ENCODE measurements around the gene GCC2. TPM values are rescaled to one million over a fixed set of nuclear protein-coding genes. Genes with fewer than 3 reads are reported as not detected.

The GCC2 gene
- total and polyA plus RNA-seq, 2 of the 13 experiments (the other 11 are each of a cell fraction or from before 2014, with no cell fraction given) = 17.6 to 22.5 TPM

DNA sequence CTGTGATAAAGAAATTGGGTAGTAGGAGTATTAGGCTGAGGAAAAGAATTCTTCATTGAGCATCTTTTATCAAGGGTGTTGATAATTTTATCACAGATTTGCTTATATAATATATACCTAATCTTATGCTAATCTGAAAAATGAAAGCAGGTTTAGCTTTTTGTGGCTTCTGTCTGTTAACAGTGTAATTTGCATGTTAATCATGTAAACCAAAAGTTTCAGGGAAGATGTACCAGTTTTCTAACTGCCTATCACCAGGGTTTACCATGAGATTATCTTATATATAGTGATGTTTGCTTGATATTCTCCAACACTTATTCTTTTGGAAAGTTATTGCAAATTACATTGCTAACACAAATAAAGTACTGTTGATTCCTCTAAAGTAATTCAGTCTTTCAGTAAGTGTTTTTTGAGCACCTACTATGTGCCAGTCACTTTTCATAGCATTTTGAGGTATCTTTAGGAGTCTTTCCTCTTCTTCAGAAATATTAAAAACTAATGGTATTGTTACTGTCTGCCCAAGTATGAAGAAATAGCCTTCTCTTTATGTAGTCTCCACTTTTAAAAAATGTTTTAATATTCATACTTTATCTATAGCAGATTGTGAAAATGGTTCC, 41.6 kb downstream of the GCC2 start:
- no peaks in the 10 kb centered on the region for H3K9me3 ChIP-seq (ENCODE audit: low read length)
- intact Hi-C loops (cut with micrococcal nuclease; ENCODE audit: unreplicated experiment) (loop anchor here (5.0 kb wide), 1 partner anchor 42 kb away; the partner anchor contains the start of gene LIMS1), in situ Hi-C loops (cut with HindIII; ENCODE audit: extremely low pct_ligation_motif_present, low pct_unique_long_range_greater_than_20kb) (no loop called here)
- CTCF ChIA-PET (ENCODE audit: low intra/inter-chr PET ratio, low total read pairs) = no interaction called here
- TF ChIP-seq ZKSCAN1 (IDR thresholded peaks at IDR 0.05; ENCODE audit: low read length) (peak; percentile 69; the same call in 1 of the 2 replicates), SNAI1 (CRISPR knock-in tag; IDR thresholded peaks at IDR 0.05; ENCODE audit: borderline replicate concordance) (no peak)
- H3K27ac ChIP-seq (ENCODE audit: extremely low read length, insufficient read depth, low read length) = no peak overlapping the region
- POLR2A ChIA-PET = no interaction called here
- no peak overlapping the region for H3K4me2 ChIP-seq (ENCODE audit: low read depth, low read length)
- H4K20me1 ChIP-seq (ENCODE audit: insufficient read depth, low read length) = no peaks in the 10 kb centered on the region
- H3K79me2 ChIP-seq (ENCODE audit: insufficient read depth, low read length) = no peaks in the 10 kb centered on the region
- H3K36me3 ChIP-seq (replicated peaks in 1 of 2; ENCODE audit: control insufficient read depth in 1 of 2, insufficient read depth in 2 of 2, low read length in 2 of 2) = peaks cover 9 to 51% of the 10 kb centered on the region in 2 experiments
- H3K4me1 ChIP-seq (ENCODE audit: insufficient read depth, low read length) = peaks cover 27% of the 10 kb centered on the region
- BruUV-seq (replicated peaks) = no TSS peak
- no peak for FAIRE-seq
- ATAC-seq = no peak
- H2AFZ ChIP-seq (ENCODE audit: low read length) = no peak overlapping the region
- DNase-seq (ENCODE audit: low spot score) = no peak
- H3K27me3 ChIP-seq (ENCODE audit: control insufficient read depth in 1 of 2, insufficient read depth in 2 of 2, low read length in 2 of 2) = no peaks in the 10 kb centered on the region
- no peak overlapping the region for H3K9ac ChIP-seq (ENCODE audit: insufficient read depth, low read depth, low read length)
- no peak overlapping the region for H3K4me3 ChIP-seq (replicated peaks in 1 of 3; ENCODE audit: insufficient read depth in 1 of 3, low read depth in 2 of 3, low read length in 3 of 3)

DNA sequence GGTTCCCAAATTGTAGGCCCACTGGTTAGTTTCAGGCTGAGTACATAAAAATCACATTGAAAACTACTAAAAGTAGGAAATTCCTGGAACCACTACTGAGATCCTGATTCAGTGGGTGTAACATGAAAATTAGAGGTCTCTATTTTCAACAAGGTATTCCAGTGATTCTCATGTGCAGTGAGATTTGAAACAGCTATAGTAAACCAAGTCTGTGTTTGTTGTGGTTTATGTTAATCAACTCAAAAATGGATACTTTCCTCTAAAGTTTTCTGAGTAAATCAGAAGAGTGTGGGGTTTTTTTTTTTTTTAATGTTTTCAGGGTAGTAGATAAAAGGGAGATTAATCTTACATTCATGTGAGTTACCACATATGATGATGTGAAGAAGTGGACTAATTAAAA, 42.8 kb downstream of the GCC2 start:
- no TSS peak for BruUV-seq (replicated peaks)
- Histone ChIP-seq H3K9ac (ENCODE audit: insufficient read depth, low read depth, low read length) (no peak overlapping the region), H3K4me2 (ENCODE audit: low read depth, low read length) (no peak overlapping the region), H3K27ac (ENCODE audit: extremely low read length, insufficient read depth, low read length) (no peak overlapping the region), H3K36me3 (replicated peaks in 1 of 2; ENCODE audit: control insufficient read depth in 1 of 2, insufficient read depth in 2 of 2, low read length in 2 of 2) (peaks cover 8 to 45% of the 10 kb centered on the region in 2 experiments), H3K27me3 (ENCODE audit: control insufficient read depth in 1 of 2, insufficient read depth in 2 of 2, low read length in 2 of 2) (no peaks in the 10 kb centered on the region), H3K9me3 (ENCODE audit: low read length) (no peaks in the 10 kb centered on the region), H3K4me3 (replicated peaks in 1 of 3; ENCODE audit: insufficient read depth in 1 of 3, low read depth in 2 of 3, low read length in 3 of 3) (no peak overlapping the region), H2AFZ (ENCODE audit: low read length) (no peak overlapping the region), H3K4me1 (ENCODE audit: insufficient read depth, low read length) (peaks cover 27% of the 10 kb centered on the region), H4K20me1 (ENCODE audit: insufficient read depth, low read length) (no peaks in the 10 kb centered on the region), H3K79me2 (ENCODE audit: insufficient read depth, low read length) (no peaks in the 10 kb centered on the region)
- ChIA-PET POLR2A (interaction anchor here (1.0 kb wide), 1 partner anchor 42 kb away, joined by 6 read pairs; the partner anchor contains the start of gene LIMS1), CTCF (ENCODE audit: low intra/inter-chr PET ratio, low total read pairs) (no interaction called here)
- ATAC-seq (no peak), FAIRE-seq (no peak), DNase-seq (ENCODE audit: low spot score) (no peak)
- in situ Hi-C loops (cut with HindIII; ENCODE audit: extremely low pct_ligation_motif_present, low pct_unique_long_range_greater_than_20kb) = no loop called here
- intact Hi-C loops (cut with micrococcal nuclease; ENCODE audit: unreplicated experiment) = loop anchor here (2.0 to 5.0 kb wide), 2 partner anchors 40 to 93 kb away; partner anchors contain the start of gene LIMS1
- TF ChIP-seq SP140L (CRISPR knock-in tag; IDR thresholded peaks at IDR 0.05; ENCODE audit: borderline replicate concordance) (no peak), CENPT (CRISPR knock-in tag; IDR thresholded peaks at IDR 0.05; ENCODE audit: low read depth) (no peak), ZNF556 (CRISPR knock-in tag; IDR thresholded peaks at IDR 0.05; ENCODE audit: borderline replicate concordance) (no peak), ZNF343 (CRISPR knock-in tag; IDR thresholded peaks at IDR 0.05) (no peak), CCDC6 (CRISPR knock-in tag; IDR thresholded peaks at IDR 0.05) (no peak), FOSL2 (CRISPR knock-in tag; IDR thresholded peaks at IDR 0.05) (no peak), NFIB (CRISPR knock-in tag; IDR thresholded peaks at IDR 0.05; ENCODE audit: borderline replicate concordance) (no peak), ZBTB8A (CRISPR knock-in tag; IDR thresholded peaks at IDR 0.05; ENCODE audit: borderline replicate concordance, low read depth) (no peak), PHF5A (CRISPR knock-in tag; IDR thresholded peaks at IDR 0.05; ENCODE audit: low read depth, unreplicated experiment) (no peak)
